ENCODE data around the gene MRAP. TPM values are rescaled to one million over a fixed set of nuclear protein-coding genes. Genes with fewer than 3 reads are reported as not detected.

The MRAP gene
- total RNA-seq, 1 experiment from 2014 or later: not detected

GRCh38 chr21:32278103-32278502 lies 20.6 kb upstream of the MRAP start:
- H3K9me2 ChIP-seq (ENCODE audit: insufficient read depth): no peaks in the 10 kb centered on the region
- H3K4me3 ChIP-seq (replicated peaks in 1 of 2; ENCODE audit: low read depth in 1 of 2, low read length in 2 of 2): peak overlapping the region; percentile 82 to 93
- POLR2A ChIA-PET: no interaction called here
- intact Hi-C loops (cut with micrococcal nuclease): no loop called here
- no peak overlapping the region; the same call in 1 of the 2 replicates for H3K27ac ChIP-seq (ENCODE audit: low read depth, low read length)
- CTCF ChIA-PET: no interaction called here
- TF ChIP-seq CTCF (IDR thresholded peaks at IDR 0.05 in 2 of 3, conservative IDR thresholded peaks at IDR 0.05 in 1 of 3; ENCODE audit: borderline replicate concordance in 1 of 3, insufficient read depth in 1 of 3, low read depth in 2 of 3, low read length in 2 of 3) (no peak), SIN3A (IDR thresholded peaks at IDR 0.05; ENCODE audit: low read depth) (no peak)
- BruUV-seq (replicated peaks): no TSS peak
- DNase-seq (ENCODE audit: low read depth, low spot score) (no peak), ATAC-seq (peak; percentile 28; the same call in 1 of the 2 replicates)
- H3K4me1 ChIP-seq (ENCODE audit: control insufficient read depth in 1 of 2, insufficient read depth in 2 of 2, low read length in 2 of 2): peaks cover 14 to 20% of the 10 kb centered on the region in 2 experiments; a peak in 3 of 4 replicates
- H3K4me2 ChIP-seq (ENCODE audit: low read length): peak overlapping the region; percentile 90
- H3K36me3 ChIP-seq (ENCODE audit: control insufficient read depth in 1 of 2, insufficient read depth in 2 of 2, low read length in 2 of 2): peaks cover 9 to 13% of the 10 kb centered on the region in 2 experiments; a peak in 2 of 4 replicates
- H2AFZ ChIP-seq (ENCODE audit: low read depth, low read length, poor library complexity, severe bottlenecking): no peak overlapping the region
- peak overlapping the region; percentile 76 for H3K9ac ChIP-seq (ENCODE audit: low read length)
- no peaks in the 10 kb centered on the region for H4K20me1 ChIP-seq (ENCODE audit: insufficient read depth)
- RAD21 ChIA-PET (ENCODE audit: low non-redundant PET in 1 of 2, low total read pairs in 2 of 2, uncharacterized antibody in 2 of 2, unreplicated experiment in 2 of 2): no interaction called here
- H3K9me3 ChIP-seq (ENCODE audit: control insufficient read depth in 1 of 2, insufficient read depth in 1 of 2, low read depth in 1 of 2, low read length in 2 of 2): no peaks in the 10 kb centered on the region
- no peaks in the 10 kb centered on the region for H3K27me3 ChIP-seq (ENCODE audit: insufficient read depth, low read length)
- peaks cover 33% of the 10 kb centered on the region for H3K79me2 ChIP-seq (ENCODE audit: insufficient read depth, low read length)

GRCh38 chr21:32278518-32279376 lies 19.9 kb upstream of the MRAP start, which contains the start of gene MIS18A:
Gene MIS18A (minus strand): TSS chr21:32279049. CDS start chr21:32279014, 35 bp downstream.
- Histone ChIP-seq H3K9me3 (ENCODE audit: control insufficient read depth in 1 of 2, insufficient read depth in 1 of 2, low read depth in 1 of 2, low read length in 2 of 2) (no peaks in the 10 kb centered on the region), H2AFZ (ENCODE audit: low read depth, low read length, poor library complexity, severe bottlenecking) (no peak within 1 kb of the TSS), H3K9ac (ENCODE audit: low read length) (peak within 1 kb of the TSS; percentile 76), H3K27me3 (ENCODE audit: insufficient read depth, low read length) (no peaks in the 10 kb centered on the region), H3K4me1 (ENCODE audit: control insufficient read depth in 1 of 2, insufficient read depth in 2 of 2, low read length in 2 of 2) (peaks cover 14 to 20% of the 10 kb centered on the region in 2 experiments; a peak in 3 of 4 replicates), H3K36me3 (ENCODE audit: control insufficient read depth in 1 of 2, insufficient read depth in 2 of 2, low read length in 2 of 2) (peaks cover 6 to 9% of the 10 kb centered on the region in 2 experiments; a peak in 2 of 4 replicates), H3K27ac (ENCODE audit: low read depth, low read length) (peak within 1 kb of the TSS; percentile 28), H3K79me2 (ENCODE audit: insufficient read depth, low read length) (peaks cover 33% of the 10 kb centered on the region), H3K4me3 (replicated peaks in 1 of 2; ENCODE audit: low read depth in 1 of 2, low read length in 2 of 2) (peak within 1 kb of the TSS; percentile 82 to 93), H3K4me2 (ENCODE audit: low read length) (peak within 1 kb of the TSS; percentile 90), H3K9me2 (ENCODE audit: insufficient read depth) (no peaks in the 10 kb centered on the region), H4K20me1 (ENCODE audit: insufficient read depth) (no peaks in the 10 kb centered on the region)
- ChIA-PET POLR2A (interaction anchor here (0.6 to 1.1 kb wide), 3 partner anchors 9 to 609 kb away, joined by 3 to 4 read pairs (median 3); no protein-coding TSS in a partner anchor), RAD21 (ENCODE audit: low non-redundant PET in 1 of 2, low total read pairs in 2 of 2, uncharacterized antibody in 2 of 2, unreplicated experiment in 2 of 2) (interaction anchor here in 1 of 2 experiments (0.7 kb wide), 1 partner anchor 452 kb away, joined by 4 read pairs; no protein-coding TSS in a partner anchor), CTCF (interaction anchor here (0.7 to 1.3 kb wide), 2 partner anchors 345 to 493 kb away, joined by 5 read pairs; no protein-coding TSS in a partner anchor)
- TSS peak; percentile 50 for BruUV-seq (replicated peaks)
- ATAC-seq (peak; percentile 93), DNase-seq (ENCODE audit: low read depth, low spot score) (peak; percentile 85)
- intact Hi-C loops (cut with micrococcal nuclease): no loop called here
- TF ChIP-seq CBX3 (IDR thresholded peaks at IDR 0.05; ENCODE audit: low read depth) (no peak), RAD21 (IDR thresholded peaks at IDR 0.05; ENCODE audit: low read depth) (no peak), EZH2 (IDR thresholded peaks at IDR 0.05) (no peak), ZFX (IDR thresholded peaks at IDR 0.05) (peak; percentile 30; the same call in 1 of the 2 replicates), ZNF274 (IDR thresholded peaks at IDR 0.05; ENCODE audit: low read depth, low read length) (no peak), YY1 (IDR thresholded peaks at IDR 0.05; ENCODE audit: extremely low read depth, insufficient replicate concordance, low read depth, low read length) (peak; percentile 87)
- TF ChIP-seq, protein P1, sequence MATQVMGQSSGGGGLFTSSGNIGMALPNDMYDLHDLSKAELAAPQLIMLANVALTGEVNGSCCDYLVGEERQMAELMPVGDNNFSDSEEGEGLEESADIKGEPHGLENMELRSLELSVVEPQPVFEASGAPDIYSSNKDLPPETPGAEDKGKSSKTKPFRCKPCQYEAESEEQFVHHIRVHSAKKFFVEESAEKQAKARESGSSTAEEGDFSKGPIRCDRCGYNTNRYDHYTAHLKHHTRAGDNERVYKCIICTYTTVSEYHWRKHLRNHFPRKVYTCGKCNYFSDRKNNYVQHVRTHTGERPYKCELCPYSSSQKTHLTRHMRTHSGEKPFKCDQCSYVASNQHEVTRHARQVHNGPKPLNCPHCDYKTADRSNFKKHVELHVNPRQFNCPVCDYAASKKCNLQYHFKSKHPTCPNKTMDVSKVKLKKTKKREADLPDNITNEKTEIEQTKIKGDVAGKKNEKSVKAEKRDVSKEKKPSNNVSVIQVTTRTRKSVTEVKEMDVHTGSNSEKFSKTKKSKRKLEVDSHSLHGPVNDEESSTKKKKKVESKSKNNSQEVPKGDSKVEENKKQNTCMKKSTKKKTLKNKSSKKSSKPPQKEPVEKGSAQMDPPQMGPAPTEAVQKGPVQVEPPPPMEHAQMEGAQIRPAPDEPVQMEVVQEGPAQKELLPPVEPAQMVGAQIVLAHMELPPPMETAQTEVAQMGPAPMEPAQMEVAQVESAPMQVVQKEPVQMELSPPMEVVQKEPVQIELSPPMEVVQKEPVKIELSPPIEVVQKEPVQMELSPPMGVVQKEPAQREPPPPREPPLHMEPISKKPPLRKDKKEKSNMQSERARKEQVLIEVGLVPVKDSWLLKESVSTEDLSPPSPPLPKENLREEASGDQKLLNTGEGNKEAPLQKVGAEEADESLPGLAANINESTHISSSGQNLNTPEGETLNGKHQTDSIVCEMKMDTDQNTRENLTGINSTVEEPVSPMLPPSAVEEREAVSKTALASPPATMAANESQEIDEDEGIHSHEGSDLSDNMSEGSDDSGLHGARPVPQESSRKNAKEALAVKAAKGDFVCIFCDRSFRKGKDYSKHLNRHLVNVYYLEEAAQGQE (IDR thresholded peaks at IDR 0.05; ENCODE audit: low read depth): no peak

Data from HCT116 (cell line).